Measurements from ENCODE around the gene THSD4.
"Not testable (repeated sequence)": the region's sequence is repeated elsewhere in the genome, so short reads cannot be mapped to it uniquely, and the experiment has no call there.

The THSD4 gene

GRCh38 chr15:71664622-71665021 lies 549.4 kb downstream of the THSD4 start:
- H3K4me3 ChIP-seq (IDR thresholded peaks at IDR 0.05; ENCODE audit: insufficient read depth, low read depth, low read length): no peak overlapping the region
- H3K27ac ChIP-seq: no peak overlapping the region
- no peaks in the 10 kb centered on the region for H3K4me1 ChIP-seq (ENCODE audit: low read depth, poor library complexity, severe bottlenecking)
- H3K4me2 ChIP-seq: no peak overlapping the region
- H2AFZ ChIP-seq (ENCODE audit: low read depth): no peak overlapping the region
- H3K27me3 ChIP-seq (ENCODE audit: insufficient read depth, low read depth): no peaks in the 10 kb centered on the region
- H3K79me2 ChIP-seq (ENCODE audit: insufficient read depth, low read depth): no peaks in the 10 kb centered on the region
- H4K20me1 ChIP-seq (ENCODE audit: insufficient read depth): no peaks in the 10 kb centered on the region
- TF ChIP-seq, protein P1, sequence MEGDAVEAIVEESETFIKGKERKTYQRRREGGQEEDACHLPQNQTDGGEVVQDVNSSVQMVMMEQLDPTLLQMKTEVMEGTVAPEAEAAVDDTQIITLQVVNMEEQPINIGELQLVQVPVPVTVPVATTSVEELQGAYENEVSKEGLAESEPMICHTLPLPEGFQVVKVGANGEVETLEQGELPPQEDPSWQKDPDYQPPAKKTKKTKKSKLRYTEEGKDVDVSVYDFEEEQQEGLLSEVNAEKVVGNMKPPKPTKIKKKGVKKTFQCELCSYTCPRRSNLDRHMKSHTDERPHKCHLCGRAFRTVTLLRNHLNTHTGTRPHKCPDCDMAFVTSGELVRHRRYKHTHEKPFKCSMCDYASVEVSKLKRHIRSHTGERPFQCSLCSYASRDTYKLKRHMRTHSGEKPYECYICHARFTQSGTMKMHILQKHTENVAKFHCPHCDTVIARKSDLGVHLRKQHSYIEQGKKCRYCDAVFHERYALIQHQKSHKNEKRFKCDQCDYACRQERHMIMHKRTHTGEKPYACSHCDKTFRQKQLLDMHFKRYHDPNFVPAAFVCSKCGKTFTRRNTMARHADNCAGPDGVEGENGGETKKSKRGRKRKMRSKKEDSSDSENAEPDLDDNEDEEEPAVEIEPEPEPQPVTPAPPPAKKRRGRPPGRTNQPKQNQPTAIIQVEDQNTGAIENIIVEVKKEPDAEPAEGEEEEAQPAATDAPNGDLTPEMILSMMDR (conservative IDR thresholded peaks at IDR 0.05; ENCODE audit: low read depth, low read length): no peak
- H3K9ac ChIP-seq: no peak overlapping the region
- H3K36me3 ChIP-seq (ENCODE audit: insufficient read depth): no peaks in the 10 kb centered on the region; the same call in 1 of the 2 replicates

- H3K36me3 ChIP-seq (ENCODE audit: insufficient read depth): no peaks in the 10 kb centered on the region; the same call in 1 of the 2 replicates
- H3K79me2 ChIP-seq (ENCODE audit: insufficient read depth, low read depth): no peaks in the 10 kb centered on the region
- no peak overlapping the region for H3K4me2 ChIP-seq
- no peak overlapping the region for H2AFZ ChIP-seq (ENCODE audit: low read depth)
- H3K27me3 ChIP-seq (ENCODE audit: insufficient read depth, low read depth): no peaks in the 10 kb centered on the region
- H3K9ac ChIP-seq: no peak overlapping the region
- H4K20me1 ChIP-seq (ENCODE audit: insufficient read depth): no peaks in the 10 kb centered on the region
- TF ChIP-seq, protein P1 (conservative IDR thresholded peaks at IDR 0.05; ENCODE audit: low read depth, low read length): no peak
- no peak overlapping the region for H3K27ac ChIP-seq
- no peaks in the 10 kb centered on the region for H3K4me1 ChIP-seq (ENCODE audit: low read depth, poor library complexity, severe bottlenecking)
- H3K4me3 ChIP-seq (IDR thresholded peaks at IDR 0.05; ENCODE audit: insufficient read depth, low read depth, low read length): no peak overlapping the region
Observed at GRCh38 chr15:71666763-71667620, 551.7 kb downstream of the THSD4 start.

DNA sequence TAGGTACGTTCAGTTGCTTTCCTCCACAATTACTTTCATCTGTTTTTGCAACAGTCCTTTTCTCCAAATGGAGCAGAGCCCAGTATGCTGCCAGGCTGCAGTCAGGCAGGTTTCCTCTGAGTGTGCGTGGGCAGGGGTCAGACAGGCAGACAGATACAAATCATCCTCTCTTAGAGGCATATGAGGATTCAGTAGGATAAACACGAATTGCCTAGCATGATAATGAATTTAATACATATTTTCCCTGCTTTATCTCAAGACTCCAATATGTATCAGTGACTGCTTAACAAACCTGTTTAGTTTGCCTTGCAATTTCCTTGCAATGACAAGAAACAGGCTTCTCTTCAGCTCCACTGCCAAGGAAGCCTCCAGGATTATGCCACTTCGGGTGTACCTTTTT lies 554.4 kb downstream of the THSD4 start:
- Histone ChIP-seq H4K20me1 (ENCODE audit: insufficient read depth) (no peaks in the 10 kb centered on the region), H3K4me2 (no peak overlapping the region), H3K27me3 (ENCODE audit: insufficient read depth, low read depth) (no peaks in the 10 kb centered on the region), H3K36me3 (ENCODE audit: insufficient read depth) (no peaks in the 10 kb centered on the region; the same call in 1 of the 2 replicates), H3K4me1 (ENCODE audit: low read depth, poor library complexity, severe bottlenecking) (no peaks in the 10 kb centered on the region), H3K27ac (no peak overlapping the region), H2AFZ (ENCODE audit: low read depth) (no peak overlapping the region), H3K79me2 (ENCODE audit: insufficient read depth, low read depth) (no peaks in the 10 kb centered on the region), H3K9ac (no peak overlapping the region), H3K4me3 (IDR thresholded peaks at IDR 0.05; ENCODE audit: insufficient read depth, low read depth, low read length) (no peak overlapping the region)
- TF ChIP-seq, protein P1 (conservative IDR thresholded peaks at IDR 0.05; ENCODE audit: low read depth, low read length): no peak

DNA sequence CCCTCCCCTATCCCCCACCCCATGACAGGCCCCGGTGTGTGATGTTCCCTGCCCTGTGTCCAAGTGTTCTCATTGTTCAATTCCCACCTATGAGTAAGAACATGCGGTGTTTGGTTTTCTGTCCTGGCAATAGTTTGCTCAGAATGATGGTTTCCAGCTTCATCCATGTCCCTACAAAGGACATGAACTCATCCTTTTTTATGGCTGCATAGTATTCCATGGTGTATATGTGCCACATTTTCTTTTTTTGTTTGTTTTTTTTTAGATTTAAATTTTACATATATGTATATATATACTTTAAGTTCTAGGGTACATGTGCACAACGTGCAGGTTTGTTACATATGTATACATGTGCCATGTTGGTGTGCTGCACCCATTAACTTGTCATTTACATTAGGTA lies 555.0 kb downstream of the THSD4 start:
- not testable (repeated sequence) for H3K4me2 ChIP-seq; H3K27ac ChIP-seq; H3K4me3 ChIP-seq (IDR thresholded peaks at IDR 0.05; ENCODE audit: insufficient read depth, low read depth, low read length); H2AFZ ChIP-seq (ENCODE audit: low read depth); H4K20me1 ChIP-seq (ENCODE audit: insufficient read depth); H3K27me3 ChIP-seq (ENCODE audit: insufficient read depth, low read depth); H3K36me3 ChIP-seq (ENCODE audit: insufficient read depth); H3K79me2 ChIP-seq (ENCODE audit: insufficient read depth, low read depth); H3K4me1 ChIP-seq (ENCODE audit: low read depth, poor library complexity, severe bottlenecking); H3K9ac ChIP-seq

DNA sequence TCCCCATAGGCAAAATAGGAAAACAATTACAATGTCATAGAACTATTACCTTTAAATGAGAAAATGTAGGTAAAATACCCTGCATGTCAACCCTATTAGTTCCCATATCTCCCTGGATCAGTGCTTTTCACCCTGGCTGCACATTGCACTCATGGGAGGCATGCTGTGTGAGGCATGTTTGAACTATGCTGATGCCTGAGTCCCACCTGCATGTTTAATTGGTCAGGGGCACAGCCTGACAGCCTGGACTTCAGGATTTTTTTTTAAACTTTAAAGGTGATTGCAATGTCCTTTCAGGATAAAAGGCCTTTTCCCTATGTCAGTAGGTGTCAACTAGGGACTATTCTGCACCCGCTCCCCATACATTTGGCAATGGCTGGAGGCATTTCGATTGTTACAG lies 559.1 kb downstream of the THSD4 start:
- no peak overlapping the region for H3K4me3 ChIP-seq (IDR thresholded peaks at IDR 0.05; ENCODE audit: insufficient read depth, low read depth, low read length)
- no peaks in the 10 kb centered on the region for H3K79me2 ChIP-seq (ENCODE audit: insufficient read depth, low read depth)
- H3K36me3 ChIP-seq (ENCODE audit: insufficient read depth): no peaks in the 10 kb centered on the region
- H3K4me1 ChIP-seq (ENCODE audit: low read depth, poor library complexity, severe bottlenecking): peaks cover 46% of the 10 kb centered on the region
- no peak overlapping the region for H2AFZ ChIP-seq (ENCODE audit: low read depth)
- H3K27me3 ChIP-seq (ENCODE audit: insufficient read depth, low read depth): no peaks in the 10 kb centered on the region
- no peak overlapping the region for H3K27ac ChIP-seq
- H3K4me2 ChIP-seq: no peak overlapping the region
- TF ChIP-seq, protein P1 (conservative IDR thresholded peaks at IDR 0.05; ENCODE audit: low read depth, low read length): no peak
- no peak overlapping the region for H3K9ac ChIP-seq
- H4K20me1 ChIP-seq (ENCODE audit: insufficient read depth): no peaks in the 10 kb centered on the region
